Ovary (tissue), 3 donors: ENCODE data around the gene SNX13.

ENCODE experiments used
- CTCF ChIP-seq, 3 donors: fragments of 450-650 bp in 2 of 3; fragments of 200-600 bp in 1 of 3; IDR thresholded peaks; one replicate each; pipeline versions ENCODE4 v1.5.1 to v1.8.0; 2016 to 2022; ENCODE audit warnings: antibody characterized with exemption in 3 of 3, mild to moderate bottlenecking in 1 of 3
- EP300 ChIP-seq: sonication (generic); formaldehyde crosslinking; IDR thresholded peaks from one replicate; pipeline ENCODE4 v1.6.1; 2017; ENCODE audit warnings: antibody characterized with exemption
- POLR2A ChIP-seq: fragments of 450-650 bp; IDR thresholded peaks from one replicate; pipeline ENCODE4 v1.6.1; 2017; ENCODE audit warnings: antibody characterized with exemption, mild to moderate bottlenecking, moderate library complexity
- donor health status: DM: no; HTN: no; CAD: no.

GRCh38 chr7:17916786-17917185 is 23.5 kb downstream of the SNX13 start:
- TF ChIP-seq CTCF (IDR thresholded peaks at IDR 0.05) (no peak), POLR2A (no peak), EP300 (no peak)
